BE2C (cell line): ENCODE results near the gene GPR162.
"Not testable (repeated sequence)": the region's sequence is repeated elsewhere in the genome, so short reads cannot be mapped to it uniquely, and the experiment has no call there.

Experiments used
- DNase-seq: peaks from one replicate; pipeline ENCODE4 v3.0.0-alpha.2; 2020
- H3K27me3 ChIP-seq: fragments of 250-450 bp; sonication (Bioruptor Pico); 2 replicates; pipeline ENCODE4 v1.5.1; 2020; ENCODE audit warnings: mild to moderate bottlenecking
- H3K36me3 ChIP-seq: fragments of 250-450 bp; sonication (Bioruptor Pico); 2 replicates; pipeline ENCODE4 v1.5.1; 2020; ENCODE audit warnings: mild to moderate bottlenecking
- H3K4me1 ChIP-seq: fragments of 250-450 bp; sonication (Bioruptor Pico); 2 replicates; pipeline ENCODE4 v1.5.1; 2020
- H3K4me3 ChIP-seq: 2 replicates; pipeline ENCODE4 v1.5.1; 2011; ENCODE audit warnings: low read depth, low read length
- H3K9me3 ChIP-seq: fragments of 250-450 bp; sonication (Bioruptor Pico); 2 replicates; pipeline ENCODE4 v1.5.1; 2020
- CTCF ChIP-seq: IDR thresholded peaks from 2 replicates; pipeline ENCODE4 v1.5.1; 2012; ENCODE audit warnings: mild to moderate bottlenecking, low read depth, low read length

GPR162 gene

GRCh38 chr12:6860116-6860515, 38.5 kb downstream of the GPR162 start:
- H3K4me1 ChIP-seq = no peaks in the 10 kb centered on the region
- no peak for TF ChIP-seq CTCF
- peaks cover 82% of the 10 kb centered on the region for H3K36me3 ChIP-seq
- no peaks in the 10 kb centered on the region for H3K9me3 ChIP-seq
- H3K27me3 ChIP-seq = no peaks in the 10 kb centered on the region
- no peak overlapping the region for H3K4me3 ChIP-seq
- DNase-seq = no peak

GRCh38 chr12:6860942-6861341, 39.3 kb downstream of the GPR162 start:
- Histone ChIP-seq H3K4me1 (no peaks in the 10 kb centered on the region), H3K27me3 (no peaks in the 10 kb centered on the region), H3K36me3 (peaks cover 82% of the 10 kb centered on the region), H3K9me3 (no peaks in the 10 kb centered on the region), H3K4me3 (no peak overlapping the region)
- DNase-seq = no peak
- TF ChIP-seq CTCF = no peak

- no peak for TF ChIP-seq CTCF
- no peaks in the 10 kb centered on the region for H3K9me3 ChIP-seq
- H3K27me3 ChIP-seq = no peaks in the 10 kb centered on the region
- H3K4me1 ChIP-seq = peaks cover under 1% of the 10 kb centered on the region
- no peak for DNase-seq
- no peak overlapping the region for H3K4me3 ChIP-seq
- H3K36me3 ChIP-seq = peaks cover 84% of the 10 kb centered on the region
Measured at GRCh38 chr12:6861391-6861790, 39.8 kb downstream of the GPR162 start.

GRCh38 chr12:6863033-6863432, 41.4 kb downstream of the GPR162 start:
- Histone ChIP-seq H3K36me3 (peaks cover 69% of the 10 kb centered on the region), H3K4me1 (peaks cover 6% of the 10 kb centered on the region), H3K4me3 (no peak overlapping the region), H3K27me3 (no peaks in the 10 kb centered on the region), H3K9me3 (no peaks in the 10 kb centered on the region)
- no peak for TF ChIP-seq CTCF
- no peak for DNase-seq

GRCh38 chr12:6863586-6864321, 42.1 kb downstream of the GPR162 start:
- H3K27me3 ChIP-seq = no peaks in the 10 kb centered on the region
- H3K36me3 ChIP-seq = peaks cover 62% of the 10 kb centered on the region
- TF ChIP-seq CTCF = no peak
- no peak for DNase-seq
- no peak overlapping the region for H3K4me3 ChIP-seq
- H3K9me3 ChIP-seq = no peaks in the 10 kb centered on the region
- peaks cover 6% of the 10 kb centered on the region for H3K4me1 ChIP-seq

- Histone ChIP-seq H3K36me3 (peaks cover 62% of the 10 kb centered on the region), H3K4me1 (peaks cover 14% of the 10 kb centered on the region)
- H3K27me3 ChIP-seq, H3K9me3 ChIP-seq, DNase-seq, H3K4me3 ChIP-seq: not testable (repeated sequence)
Measured at GRCh38 chr12:6865307-6865706, 43.7 kb downstream of the GPR162 start.
